Liver (tissue), 3 donors: ENCODE results near the gene NFE2L1.

Source experiments
- EGR1 ChIP-seq, 2 donors: IDR thresholded peaks; 2 replicates each; pipeline ENCODE4 v1.6.1; 2016 to 2018; ENCODE audit warnings: antibody characterized with exemption in 2 of 2, low read depth in 2 of 2
- FOXA1 ChIP-seq: IDR thresholded peaks from 2 replicates; pipeline ENCODE4 v1.6.1; 2016; ENCODE audit warnings: antibody characterized with exemption
- HNF4A ChIP-seq, 2 donors: conservative IDR thresholded peaks; 2 replicates each; pipeline ENCODE4 v1.6.1; 2016; ENCODE audit warnings: antibody characterized with exemption in 2 of 2, mild to moderate bottlenecking in 2 of 2
- RAD21 ChIP-seq, 2 donors: IDR thresholded peaks; 2 replicates each; pipeline ENCODE4 v1.6.1; 2016; ENCODE audit warnings: antibody characterized with exemption in 2 of 2, mild to moderate bottlenecking in 2 of 2
- RXRA ChIP-seq, 2 donors: IDR thresholded peaks; 2 replicates each; pipeline ENCODE4 v1.6.1; 2017 to 2018; ENCODE audit warnings: antibody characterized with exemption in 2 of 2, mild to moderate bottlenecking in 1 of 2
- SP1 ChIP-seq: IDR thresholded peaks from 2 replicates; pipeline ENCODE4 v1.6.1; 2018; ENCODE audit warnings: antibody characterized with exemption, mild to moderate bottlenecking
- TAF1 ChIP-seq: conservative IDR thresholded peaks from 2 replicates; pipeline ENCODE4 v1.6.1; 2016; ENCODE audit warnings: antibody characterized with exemption, mild to moderate bottlenecking
- YY1 ChIP-seq: IDR thresholded peaks from 2 replicates; pipeline ENCODE4 v1.6.1; 2016; ENCODE audit warnings: antibody characterized with exemption, mild to moderate bottlenecking
- TF ChIP-seq, protein P1 (sequence below): fragments of 150-350 bp; IDR thresholded peaks from 2 replicates; pipeline ENCODE4 v1.5.1; 2017; ENCODE audit warnings: improper control_type of control experiment, low read depth, low read length; ENCODE audit not compliant: missing input control
- TF ChIP-seq, protein P2 (sequence below): IDR thresholded peaks from 2 replicates; pipeline ENCODE4 v1.6.1; 2016; ENCODE audit warnings: antibody characterized with exemption
- TF ChIP-seq, protein P3 (sequence below): IDR thresholded peaks from 2 replicates; pipeline ENCODE4 v1.6.1; 2016; ENCODE audit warnings: antibody characterized with exemption, mild to moderate bottlenecking
- TF ChIP-seq, protein P4 (sequence below): IDR thresholded peaks from 2 replicates; pipeline ENCODE4 v1.6.1; 2016; ENCODE audit warnings: antibody characterized with exemption
- TF ChIP-seq, protein P5 (sequence below): IDR thresholded peaks from 2 replicates; pipeline ENCODE4 v1.6.1; 2016; ENCODE audit warnings: antibody characterized with exemption
- donor health status: healthy.
- donor health status: healthy.

DNA sequence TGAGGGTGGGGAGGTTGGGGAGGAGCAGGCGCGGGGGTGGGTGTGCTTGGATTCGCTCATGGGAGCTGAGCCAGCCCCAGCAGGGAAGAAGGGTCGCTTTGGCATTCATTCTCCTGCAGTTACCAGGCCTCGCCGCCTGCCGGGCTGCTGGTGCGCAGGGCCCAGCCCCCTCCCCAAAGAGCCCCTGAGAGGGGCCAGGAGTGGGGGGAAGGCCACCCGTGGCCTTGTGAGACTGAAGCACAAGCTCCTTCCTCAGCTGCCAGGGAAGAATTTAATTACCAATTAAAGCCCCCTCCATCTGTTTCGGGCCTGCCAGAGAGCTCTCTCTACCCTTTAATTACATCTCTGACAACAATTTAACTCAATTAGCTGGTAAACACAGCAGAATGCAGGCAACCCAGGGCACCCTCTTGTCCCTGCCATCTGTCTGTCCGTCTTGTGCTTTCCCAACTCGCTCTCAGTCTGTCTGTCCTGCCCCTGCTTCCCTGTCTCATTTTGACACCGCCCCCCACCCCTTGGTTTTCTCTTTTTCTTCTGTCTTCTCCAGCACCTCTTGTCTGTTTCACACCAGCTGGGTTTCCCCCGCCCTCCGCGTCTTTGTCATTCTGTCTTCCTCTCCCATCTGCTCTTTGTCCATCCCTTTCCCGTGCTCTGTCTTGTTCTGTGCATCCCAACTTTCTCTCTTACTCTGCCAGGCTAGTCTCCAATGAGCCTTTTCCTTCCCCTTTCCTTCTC is 44.6 kb upstream of the NFE2L1 start:
- TF ChIP-seq, protein P1, sequence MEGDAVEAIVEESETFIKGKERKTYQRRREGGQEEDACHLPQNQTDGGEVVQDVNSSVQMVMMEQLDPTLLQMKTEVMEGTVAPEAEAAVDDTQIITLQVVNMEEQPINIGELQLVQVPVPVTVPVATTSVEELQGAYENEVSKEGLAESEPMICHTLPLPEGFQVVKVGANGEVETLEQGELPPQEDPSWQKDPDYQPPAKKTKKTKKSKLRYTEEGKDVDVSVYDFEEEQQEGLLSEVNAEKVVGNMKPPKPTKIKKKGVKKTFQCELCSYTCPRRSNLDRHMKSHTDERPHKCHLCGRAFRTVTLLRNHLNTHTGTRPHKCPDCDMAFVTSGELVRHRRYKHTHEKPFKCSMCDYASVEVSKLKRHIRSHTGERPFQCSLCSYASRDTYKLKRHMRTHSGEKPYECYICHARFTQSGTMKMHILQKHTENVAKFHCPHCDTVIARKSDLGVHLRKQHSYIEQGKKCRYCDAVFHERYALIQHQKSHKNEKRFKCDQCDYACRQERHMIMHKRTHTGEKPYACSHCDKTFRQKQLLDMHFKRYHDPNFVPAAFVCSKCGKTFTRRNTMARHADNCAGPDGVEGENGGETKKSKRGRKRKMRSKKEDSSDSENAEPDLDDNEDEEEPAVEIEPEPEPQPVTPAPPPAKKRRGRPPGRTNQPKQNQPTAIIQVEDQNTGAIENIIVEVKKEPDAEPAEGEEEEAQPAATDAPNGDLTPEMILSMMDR: no peak
- TF ChIP-seq TAF1 (no peak), HNF4A (conservative IDR thresholded peaks at IDR 0.05) (no peak), RXRA (IDR thresholded peaks at IDR 0.05) (no peak), YY1 (no peak), RAD21 (IDR thresholded peaks at IDR 0.05) (no peak), SP1 (no peak), EGR1 (IDR thresholded peaks at IDR 0.05; ENCODE audit: low read depth in 2 of 2) (no peak), FOXA1 (no peak)
- TF ChIP-seq, protein P2, sequence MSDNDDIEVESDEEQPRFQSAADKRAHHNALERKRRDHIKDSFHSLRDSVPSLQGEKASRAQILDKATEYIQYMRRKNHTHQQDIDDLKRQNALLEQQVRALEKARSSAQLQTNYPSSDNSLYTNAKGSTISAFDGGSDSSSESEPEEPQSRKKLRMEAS: no peak
- TF ChIP-seq, protein P3, sequence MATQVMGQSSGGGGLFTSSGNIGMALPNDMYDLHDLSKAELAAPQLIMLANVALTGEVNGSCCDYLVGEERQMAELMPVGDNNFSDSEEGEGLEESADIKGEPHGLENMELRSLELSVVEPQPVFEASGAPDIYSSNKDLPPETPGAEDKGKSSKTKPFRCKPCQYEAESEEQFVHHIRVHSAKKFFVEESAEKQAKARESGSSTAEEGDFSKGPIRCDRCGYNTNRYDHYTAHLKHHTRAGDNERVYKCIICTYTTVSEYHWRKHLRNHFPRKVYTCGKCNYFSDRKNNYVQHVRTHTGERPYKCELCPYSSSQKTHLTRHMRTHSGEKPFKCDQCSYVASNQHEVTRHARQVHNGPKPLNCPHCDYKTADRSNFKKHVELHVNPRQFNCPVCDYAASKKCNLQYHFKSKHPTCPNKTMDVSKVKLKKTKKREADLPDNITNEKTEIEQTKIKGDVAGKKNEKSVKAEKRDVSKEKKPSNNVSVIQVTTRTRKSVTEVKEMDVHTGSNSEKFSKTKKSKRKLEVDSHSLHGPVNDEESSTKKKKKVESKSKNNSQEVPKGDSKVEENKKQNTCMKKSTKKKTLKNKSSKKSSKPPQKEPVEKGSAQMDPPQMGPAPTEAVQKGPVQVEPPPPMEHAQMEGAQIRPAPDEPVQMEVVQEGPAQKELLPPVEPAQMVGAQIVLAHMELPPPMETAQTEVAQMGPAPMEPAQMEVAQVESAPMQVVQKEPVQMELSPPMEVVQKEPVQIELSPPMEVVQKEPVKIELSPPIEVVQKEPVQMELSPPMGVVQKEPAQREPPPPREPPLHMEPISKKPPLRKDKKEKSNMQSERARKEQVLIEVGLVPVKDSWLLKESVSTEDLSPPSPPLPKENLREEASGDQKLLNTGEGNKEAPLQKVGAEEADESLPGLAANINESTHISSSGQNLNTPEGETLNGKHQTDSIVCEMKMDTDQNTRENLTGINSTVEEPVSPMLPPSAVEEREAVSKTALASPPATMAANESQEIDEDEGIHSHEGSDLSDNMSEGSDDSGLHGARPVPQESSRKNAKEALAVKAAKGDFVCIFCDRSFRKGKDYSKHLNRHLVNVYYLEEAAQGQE: no peak
- TF ChIP-seq, protein P4, sequence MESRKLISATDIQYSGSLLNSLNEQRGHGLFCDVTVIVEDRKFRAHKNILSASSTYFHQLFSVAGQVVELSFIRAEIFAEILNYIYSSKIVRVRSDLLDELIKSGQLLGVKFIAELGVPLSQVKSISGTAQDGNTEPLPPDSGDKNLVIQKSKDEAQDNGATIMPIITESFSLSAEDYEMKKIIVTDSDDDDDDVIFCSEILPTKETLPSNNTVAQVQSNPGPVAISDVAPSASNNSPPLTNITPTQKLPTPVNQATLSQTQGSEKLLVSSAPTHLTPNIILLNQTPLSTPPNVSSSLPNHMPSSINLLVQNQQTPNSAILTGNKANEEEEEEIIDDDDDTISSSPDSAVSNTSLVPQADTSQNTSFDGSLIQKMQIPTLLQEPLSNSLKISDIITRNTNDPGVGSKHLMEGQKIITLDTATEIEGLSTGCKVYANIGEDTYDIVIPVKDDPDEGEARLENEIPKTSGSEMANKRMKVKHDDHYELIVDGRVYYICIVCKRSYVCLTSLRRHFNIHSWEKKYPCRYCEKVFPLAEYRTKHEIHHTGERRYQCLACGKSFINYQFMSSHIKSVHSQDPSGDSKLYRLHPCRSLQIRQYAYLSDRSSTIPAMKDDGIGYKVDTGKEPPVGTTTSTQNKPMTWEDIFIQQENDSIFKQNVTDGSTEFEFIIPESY: no peak
- TF ChIP-seq, protein P5, sequence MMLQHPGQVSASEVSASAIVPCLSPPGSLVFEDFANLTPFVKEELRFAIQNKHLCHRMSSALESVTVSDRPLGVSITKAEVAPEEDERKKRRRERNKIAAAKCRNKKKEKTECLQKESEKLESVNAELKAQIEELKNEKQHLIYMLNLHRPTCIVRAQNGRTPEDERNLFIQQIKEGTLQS: no peak
